ENCODE data around the gene CDH26.

The CDH26 gene

GRCh38 chr20:59912609-59913008 is 45.6 kb upstream of the CDH26 start:
- Histone ChIP-seq H3K27me3 (replicated peaks; ENCODE audit: insufficient read depth, low read length) (no peaks in the 10 kb centered on the region), H3F3A (ENCODE audit: insufficient read depth, low read length) (no peaks in the 10 kb centered on the region), H3K79me2 (ENCODE audit: low read length) (no peaks in the 10 kb centered on the region), H2AFZ (ENCODE audit: low read length) (no peak overlapping the region), H3K9me2 (replicated peaks; ENCODE audit: insufficient read depth, low read length) (no peaks in the 10 kb centered on the region), H3K9me3 (replicated peaks; ENCODE audit: insufficient read depth, low read length) (no peaks in the 10 kb centered on the region), H3K4me2 (ENCODE audit: low read depth, low read length) (no peak overlapping the region), H3K36me3 (replicated peaks; ENCODE audit: insufficient read depth, low read length) (no peaks in the 10 kb centered on the region), H3K4me1 (ENCODE audit: low read length) (no peaks in the 10 kb centered on the region), H3K27ac (ENCODE audit: low read length) (no peak overlapping the region), H3K9ac (ENCODE audit: low read length) (no peak overlapping the region), H4K20me1 (ENCODE audit: insufficient read depth, low read length) (no peaks in the 10 kb centered on the region), H3K4me3 (ENCODE audit: low read length) (no peak overlapping the region)
- TF ChIP-seq EZH2 (optimal IDR thresholded peaks at IDR 0.05; ENCODE audit: low read depth, low read length) = no peak
- TF ChIP-seq CTCF (IDR thresholded peaks at IDR 0.05; ENCODE audit: low read length) = no peak
- TF ChIP-seq EZH2phosphoT487 (IDR thresholded peaks at IDR 0.05; ENCODE audit: low read length) = no peak
- DNase-seq = no peak

GRCh38 chr20:59920944-59921343 is 37.3 kb upstream of the CDH26 start:
- Histone ChIP-seq H3K9me2 (replicated peaks; ENCODE audit: insufficient read depth, low read length) (no peaks in the 10 kb centered on the region), H3K36me3 (replicated peaks; ENCODE audit: insufficient read depth, low read length) (no peaks in the 10 kb centered on the region), H2AFZ (ENCODE audit: low read length) (no peak overlapping the region), H3K9me3 (replicated peaks; ENCODE audit: insufficient read depth, low read length) (no peaks in the 10 kb centered on the region), H3F3A (ENCODE audit: insufficient read depth, low read length) (no peaks in the 10 kb centered on the region), H3K9ac (ENCODE audit: low read length) (no peak overlapping the region), H4K20me1 (ENCODE audit: insufficient read depth, low read length) (no peaks in the 10 kb centered on the region), H3K27me3 (replicated peaks; ENCODE audit: insufficient read depth, low read length) (no peaks in the 10 kb centered on the region), H3K4me2 (ENCODE audit: low read depth, low read length) (no peak overlapping the region), H3K27ac (ENCODE audit: low read length) (no peak overlapping the region), H3K4me3 (ENCODE audit: low read length) (no peak overlapping the region), H3K79me2 (ENCODE audit: low read length) (no peaks in the 10 kb centered on the region), H3K4me1 (ENCODE audit: low read length) (no peaks in the 10 kb centered on the region)
- DNase-seq = no peak
- TF ChIP-seq CTCF (IDR thresholded peaks at IDR 0.05; ENCODE audit: low read length) (no peak), EZH2 (optimal IDR thresholded peaks at IDR 0.05; ENCODE audit: low read depth, low read length) (no peak), EZH2phosphoT487 (IDR thresholded peaks at IDR 0.05; ENCODE audit: low read length) (no peak)

GRCh38 chr20:59923514-59923913 is 34.7 kb upstream of the CDH26 start:
- peaks cover 14% of the 10 kb centered on the region for H3K4me1 ChIP-seq (ENCODE audit: low read length)
- H3K27me3 ChIP-seq (replicated peaks; ENCODE audit: insufficient read depth, low read length) = no peaks in the 10 kb centered on the region
- H3K27ac ChIP-seq (ENCODE audit: low read length) = no peak overlapping the region
- no peaks in the 10 kb centered on the region for H3K9me3 ChIP-seq (replicated peaks; ENCODE audit: insufficient read depth, low read length)
- no peaks in the 10 kb centered on the region for H3K79me2 ChIP-seq (ENCODE audit: low read length)
- DNase-seq = no peak
- no peaks in the 10 kb centered on the region for H3K36me3 ChIP-seq (replicated peaks; ENCODE audit: insufficient read depth, low read length)
- TF ChIP-seq EZH2 (optimal IDR thresholded peaks at IDR 0.05; ENCODE audit: low read depth, low read length) (no peak), CTCF (IDR thresholded peaks at IDR 0.05; ENCODE audit: low read length) (no peak)
- no peaks in the 10 kb centered on the region for H3F3A ChIP-seq (ENCODE audit: insufficient read depth, low read length)
- no peak overlapping the region for H3K4me2 ChIP-seq (ENCODE audit: low read depth, low read length)
- no peak overlapping the region for H3K4me3 ChIP-seq (ENCODE audit: low read length)
- no peaks in the 10 kb centered on the region for H3K9me2 ChIP-seq (replicated peaks; ENCODE audit: insufficient read depth, low read length)
- H4K20me1 ChIP-seq (ENCODE audit: insufficient read depth, low read length) = no peaks in the 10 kb centered on the region
- H2AFZ ChIP-seq (ENCODE audit: low read length) = no peak overlapping the region
- H3K9ac ChIP-seq (ENCODE audit: low read length) = no peak overlapping the region
